HG03045 (cell line): ENCODE measurements around the gene LRIG1.
"Not testable (repeated sequence)": the region's sequence is repeated elsewhere in the genome, so short reads cannot be mapped to it uniquely, and the experiment has no call there.

Source experiments
- ATAC-seq: cut with Tn5 transposase; IDR thresholded peaks from one replicate; pipeline ENCODE4 v1.9.1; 2021; ENCODE audit warnings: mild to moderate bottlenecking, moderate library complexity; ENCODE audit not compliant: unreplicated experiment

LRIG1 gene

DNA sequence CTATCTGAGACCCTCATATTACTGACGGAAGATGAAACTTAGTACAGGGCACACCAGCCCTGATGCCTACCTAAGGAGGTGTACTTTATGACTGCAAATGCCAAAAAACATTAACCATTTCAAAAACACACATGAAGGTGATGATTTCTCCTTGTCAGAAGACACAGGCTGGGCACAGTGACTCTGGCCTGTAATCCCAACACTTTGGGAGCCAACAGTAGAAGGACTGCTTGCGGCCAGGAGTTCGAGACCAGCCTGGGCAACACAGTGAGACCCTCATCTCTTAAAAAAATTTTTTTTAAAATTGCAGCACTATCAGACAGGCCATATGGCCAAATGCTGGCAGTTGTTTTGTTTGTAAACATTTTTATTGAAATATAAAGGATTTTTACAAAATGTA, 73.5 kb downstream of the LRIG1 start:
- ATAC-seq, result no peak

- no peak for ATAC-seq
Observed at GRCh38 chr3:66426135-66426534, 74.7 kb downstream of the LRIG1 start.

- no peak for ATAC-seq
Observed at GRCh38 chr3:66425576-66426114, 75.2 kb downstream of the LRIG1 start.

- ATAC-seq, result no peak
Observed at GRCh38 chr3:66425032-66425431, 75.8 kb downstream of the LRIG1 start.

DNA sequence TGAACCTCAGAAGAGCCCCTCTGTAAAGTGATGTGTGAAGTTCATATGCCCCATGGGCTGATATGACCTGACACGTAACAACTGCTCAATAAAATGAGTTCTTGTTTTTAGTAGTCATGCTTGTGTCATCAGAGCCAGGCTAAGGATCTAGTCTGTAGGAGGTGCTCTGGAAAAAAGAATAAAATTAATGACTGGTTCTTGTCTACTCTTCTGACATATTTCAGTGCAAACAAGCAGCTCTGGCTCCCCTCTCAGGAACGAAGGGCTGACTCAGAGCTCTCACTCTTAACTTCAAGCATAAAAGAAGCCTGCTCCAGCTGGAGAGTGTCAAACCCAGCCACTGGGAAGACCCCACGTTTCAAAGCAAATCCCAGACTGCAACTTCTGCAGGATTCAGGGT, 77.0 kb downstream of the LRIG1 start:
- no peak for ATAC-seq

- not testable (repeated sequence) for ATAC-seq
Observed at GRCh38 chr3:66421893-66422292, 78.9 kb downstream of the LRIG1 start.

DNA sequence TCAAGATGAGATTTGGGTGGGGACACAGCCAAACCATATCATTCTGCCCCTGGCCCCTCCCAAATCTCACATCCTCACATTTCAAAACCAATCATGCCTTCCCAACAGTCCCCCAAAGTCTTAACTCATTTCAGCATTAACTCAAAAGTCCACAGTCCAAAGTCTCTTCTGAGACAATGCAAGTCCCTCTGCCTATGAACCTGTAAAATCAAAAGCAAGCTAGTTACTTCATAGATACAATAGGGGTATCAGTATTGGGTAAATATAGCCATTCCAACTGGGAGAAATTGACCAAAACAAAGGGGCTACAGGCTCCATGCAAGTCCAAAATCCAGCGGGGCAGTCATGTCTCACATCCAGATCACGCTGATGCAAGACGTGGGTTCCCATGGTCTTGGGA, 79.7 kb downstream of the LRIG1 start:
- ATAC-seq, result not testable (repeated sequence)

- no peak for ATAC-seq
Observed at GRCh38 chr3:66419036-66419435, 81.8 kb downstream of the LRIG1 start.

DNA sequence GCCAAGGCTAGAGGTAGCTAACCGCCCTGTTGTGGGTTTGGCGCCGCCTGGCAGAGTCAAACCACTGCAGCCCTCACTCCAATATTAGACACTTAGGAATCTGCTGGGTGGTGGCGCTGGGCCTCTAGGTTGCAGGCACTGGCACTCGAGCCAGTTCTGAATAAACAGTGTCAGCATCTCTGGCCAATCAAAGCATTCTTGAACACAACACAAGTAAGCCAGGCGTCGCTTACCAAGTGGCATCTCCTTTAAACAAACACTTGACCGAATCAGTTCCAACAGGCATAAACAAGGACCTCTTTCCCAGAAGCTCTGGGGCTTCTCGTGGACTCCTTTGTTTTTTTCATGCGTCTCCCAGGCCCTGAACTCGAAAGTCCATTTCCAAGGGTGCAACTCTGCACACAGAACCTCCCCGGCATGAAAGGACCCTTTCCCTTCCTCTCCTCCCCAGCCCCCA, 82.3 kb downstream of the LRIG1 start:
- ATAC-seq, result no peak

- ATAC-seq, result no peak
Observed at GRCh38 chr3:66416556-66417304, 84.1 kb downstream of the LRIG1 start.

DNA sequence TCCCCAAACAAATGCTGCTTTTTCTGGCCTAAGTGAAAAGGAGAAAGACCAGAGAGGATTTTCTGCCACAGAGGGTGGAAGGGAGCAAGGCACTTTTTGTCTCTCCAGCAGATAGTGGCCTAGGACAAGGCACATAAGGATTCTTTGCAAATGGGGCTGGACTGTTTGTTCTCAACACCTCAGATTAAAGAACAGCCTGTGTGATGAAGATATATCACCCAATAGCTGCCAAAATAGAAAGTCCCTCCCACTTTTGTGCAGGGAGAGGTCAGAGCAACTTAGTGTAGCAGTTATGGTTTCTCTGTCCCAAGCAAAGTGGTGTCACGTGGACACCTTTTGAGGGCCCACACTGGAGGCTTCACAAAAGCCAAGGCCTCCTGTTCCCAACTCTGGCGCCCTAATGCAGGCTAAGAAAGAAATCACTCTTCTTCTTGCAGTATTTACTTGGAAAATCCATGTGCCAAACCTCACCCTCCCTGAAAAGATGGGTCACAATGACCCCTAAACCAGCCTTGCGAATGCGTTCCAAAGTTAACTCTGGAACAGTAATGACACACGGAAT, 84.9 kb downstream of the LRIG1 start:
- no peak for ATAC-seq

DNA sequence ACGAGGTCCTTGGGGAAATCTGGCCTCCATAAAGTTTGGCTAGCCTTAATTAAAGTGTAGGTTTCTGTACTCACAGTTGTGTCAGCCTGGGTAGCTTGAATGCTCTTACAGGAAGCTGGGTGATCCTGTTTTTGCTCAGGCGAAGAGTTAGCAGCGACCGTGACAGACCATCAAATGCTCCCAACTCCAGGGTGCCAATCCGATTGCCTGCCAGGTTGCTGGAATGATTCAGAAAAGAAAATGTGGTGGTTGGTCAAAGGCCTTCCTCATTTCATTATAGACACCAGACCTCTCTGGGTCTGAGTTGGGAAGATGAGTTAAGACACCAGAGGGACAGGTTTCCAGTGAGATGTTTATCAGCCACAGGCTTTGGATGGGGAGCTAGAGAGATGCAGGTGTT, 86.0 kb downstream of the LRIG1 start:
- no peak for ATAC-seq

GRCh38 chr3:66413151-66413751, 87.6 kb downstream of the LRIG1 start:
- no peak for ATAC-seq

DNA sequence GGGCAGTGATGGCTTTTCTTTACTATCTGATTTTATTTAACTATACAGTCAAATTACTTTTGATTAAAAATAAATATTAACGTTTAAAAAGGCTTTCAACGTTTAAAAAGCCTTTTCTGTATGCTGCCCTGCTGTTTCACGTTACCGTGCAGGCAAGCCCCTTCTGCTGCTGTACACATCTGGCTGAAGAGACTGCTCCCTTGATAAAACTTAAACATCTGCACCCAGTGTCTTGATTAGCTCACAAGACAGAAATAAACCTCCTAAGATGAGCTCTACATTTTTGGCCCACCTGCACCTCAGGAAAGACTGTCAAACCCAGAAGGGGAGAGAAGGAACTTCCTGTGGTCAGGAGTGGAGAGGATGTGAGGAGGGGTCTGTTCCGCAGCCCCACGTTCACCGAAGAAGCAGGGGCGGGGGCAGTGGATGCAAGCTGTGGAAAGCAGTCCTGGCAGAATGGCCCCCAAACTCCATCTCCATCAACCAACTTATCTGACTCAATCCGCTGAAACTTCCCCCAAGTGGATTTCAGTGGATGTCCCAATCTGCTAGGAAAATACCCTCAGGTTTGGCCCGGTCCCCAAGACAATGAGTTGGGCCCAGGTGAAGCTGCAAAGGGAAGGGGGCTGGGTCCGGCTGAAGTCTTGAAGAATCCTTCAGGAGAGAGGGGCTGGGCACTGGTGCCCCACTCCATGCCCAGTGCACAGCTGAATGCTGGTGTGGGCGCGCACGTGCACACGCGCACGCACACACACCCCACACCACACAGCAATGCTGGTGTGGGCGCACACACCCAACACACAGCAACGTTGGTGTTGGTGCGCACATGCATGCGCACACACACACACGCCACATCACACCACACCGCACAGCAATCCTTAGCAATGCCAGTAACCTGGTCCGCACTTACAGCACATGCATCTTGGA, 88.6 kb downstream of the LRIG1 start:
- ATAC-seq, result no peak

GRCh38 chr3:66411474-66411873, 89.3 kb downstream of the LRIG1 start:
- ATAC-seq, result no peak

GRCh38 chr3:66410976-66411375, 89.8 kb downstream of the LRIG1 start:
- ATAC-seq, result no peak

GRCh38 chr3:66409771-66410754, 90.8 kb downstream of the LRIG1 start:
- ATAC-seq, result no peak

GRCh38 chr3:66407611-66408218, 93.1 kb downstream of the LRIG1 start:
- ATAC-seq, result peak; percentile 67
